Measurements from ENCODE around the gene NTM.

NTM gene

DNA sequence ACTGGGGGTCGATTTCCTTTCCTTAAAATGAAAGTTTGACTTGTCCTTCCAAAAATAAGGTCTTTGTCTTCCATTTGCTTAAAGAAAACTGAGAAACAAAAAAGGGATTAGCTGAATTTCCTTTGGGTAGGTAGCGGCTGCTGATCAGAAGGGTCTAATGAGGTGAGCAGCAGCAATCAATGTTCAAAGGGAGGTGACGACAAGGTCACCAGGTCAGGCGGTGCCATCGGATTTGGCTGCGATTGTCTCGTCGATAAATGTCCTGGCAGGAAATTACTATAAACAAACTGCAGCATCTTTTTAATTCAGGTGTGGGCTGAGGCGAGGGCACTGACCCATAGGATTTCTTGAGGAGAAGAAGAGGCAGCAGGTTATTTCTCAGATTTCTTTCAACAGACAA lies 480.1 kb downstream of the NTM start:
- H3K27me3 ChIP-seq (ENCODE audit: insufficient read depth, poor library complexity, severe bottlenecking), result no peaks in the 10 kb centered on the region
- TF ChIP-seq GABPA (IDR thresholded peaks at IDR 0.05; ENCODE audit: low read depth) (no peak), SPI1 (IDR thresholded peaks at IDR 0.05; ENCODE audit: borderline replicate concordance, low read depth) (no peak), POLR2AphosphoS5 (IDR thresholded peaks at IDR 0.05; ENCODE audit: low read depth) (no peak)
- TF ChIP-seq, protein P1, sequence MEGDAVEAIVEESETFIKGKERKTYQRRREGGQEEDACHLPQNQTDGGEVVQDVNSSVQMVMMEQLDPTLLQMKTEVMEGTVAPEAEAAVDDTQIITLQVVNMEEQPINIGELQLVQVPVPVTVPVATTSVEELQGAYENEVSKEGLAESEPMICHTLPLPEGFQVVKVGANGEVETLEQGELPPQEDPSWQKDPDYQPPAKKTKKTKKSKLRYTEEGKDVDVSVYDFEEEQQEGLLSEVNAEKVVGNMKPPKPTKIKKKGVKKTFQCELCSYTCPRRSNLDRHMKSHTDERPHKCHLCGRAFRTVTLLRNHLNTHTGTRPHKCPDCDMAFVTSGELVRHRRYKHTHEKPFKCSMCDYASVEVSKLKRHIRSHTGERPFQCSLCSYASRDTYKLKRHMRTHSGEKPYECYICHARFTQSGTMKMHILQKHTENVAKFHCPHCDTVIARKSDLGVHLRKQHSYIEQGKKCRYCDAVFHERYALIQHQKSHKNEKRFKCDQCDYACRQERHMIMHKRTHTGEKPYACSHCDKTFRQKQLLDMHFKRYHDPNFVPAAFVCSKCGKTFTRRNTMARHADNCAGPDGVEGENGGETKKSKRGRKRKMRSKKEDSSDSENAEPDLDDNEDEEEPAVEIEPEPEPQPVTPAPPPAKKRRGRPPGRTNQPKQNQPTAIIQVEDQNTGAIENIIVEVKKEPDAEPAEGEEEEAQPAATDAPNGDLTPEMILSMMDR (IDR thresholded peaks at IDR 0.05; ENCODE audit: insufficient read depth, low read length), result no peak
- TF ChIP-seq, protein P2, sequence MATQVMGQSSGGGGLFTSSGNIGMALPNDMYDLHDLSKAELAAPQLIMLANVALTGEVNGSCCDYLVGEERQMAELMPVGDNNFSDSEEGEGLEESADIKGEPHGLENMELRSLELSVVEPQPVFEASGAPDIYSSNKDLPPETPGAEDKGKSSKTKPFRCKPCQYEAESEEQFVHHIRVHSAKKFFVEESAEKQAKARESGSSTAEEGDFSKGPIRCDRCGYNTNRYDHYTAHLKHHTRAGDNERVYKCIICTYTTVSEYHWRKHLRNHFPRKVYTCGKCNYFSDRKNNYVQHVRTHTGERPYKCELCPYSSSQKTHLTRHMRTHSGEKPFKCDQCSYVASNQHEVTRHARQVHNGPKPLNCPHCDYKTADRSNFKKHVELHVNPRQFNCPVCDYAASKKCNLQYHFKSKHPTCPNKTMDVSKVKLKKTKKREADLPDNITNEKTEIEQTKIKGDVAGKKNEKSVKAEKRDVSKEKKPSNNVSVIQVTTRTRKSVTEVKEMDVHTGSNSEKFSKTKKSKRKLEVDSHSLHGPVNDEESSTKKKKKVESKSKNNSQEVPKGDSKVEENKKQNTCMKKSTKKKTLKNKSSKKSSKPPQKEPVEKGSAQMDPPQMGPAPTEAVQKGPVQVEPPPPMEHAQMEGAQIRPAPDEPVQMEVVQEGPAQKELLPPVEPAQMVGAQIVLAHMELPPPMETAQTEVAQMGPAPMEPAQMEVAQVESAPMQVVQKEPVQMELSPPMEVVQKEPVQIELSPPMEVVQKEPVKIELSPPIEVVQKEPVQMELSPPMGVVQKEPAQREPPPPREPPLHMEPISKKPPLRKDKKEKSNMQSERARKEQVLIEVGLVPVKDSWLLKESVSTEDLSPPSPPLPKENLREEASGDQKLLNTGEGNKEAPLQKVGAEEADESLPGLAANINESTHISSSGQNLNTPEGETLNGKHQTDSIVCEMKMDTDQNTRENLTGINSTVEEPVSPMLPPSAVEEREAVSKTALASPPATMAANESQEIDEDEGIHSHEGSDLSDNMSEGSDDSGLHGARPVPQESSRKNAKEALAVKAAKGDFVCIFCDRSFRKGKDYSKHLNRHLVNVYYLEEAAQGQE (IDR thresholded peaks at IDR 0.05; ENCODE audit: insufficient replicate concordance, low read depth), result no peak
- no peak overlapping the region for H3K4me3 ChIP-seq (replicated peaks; ENCODE audit: insufficient read depth, low read length)
- no peak overlapping the region for H3K27ac ChIP-seq (replicated peaks)
- DNase-seq (ENCODE audit: low read depth in 1 of 2, low spot score in 1 of 2), result no peak

DNA sequence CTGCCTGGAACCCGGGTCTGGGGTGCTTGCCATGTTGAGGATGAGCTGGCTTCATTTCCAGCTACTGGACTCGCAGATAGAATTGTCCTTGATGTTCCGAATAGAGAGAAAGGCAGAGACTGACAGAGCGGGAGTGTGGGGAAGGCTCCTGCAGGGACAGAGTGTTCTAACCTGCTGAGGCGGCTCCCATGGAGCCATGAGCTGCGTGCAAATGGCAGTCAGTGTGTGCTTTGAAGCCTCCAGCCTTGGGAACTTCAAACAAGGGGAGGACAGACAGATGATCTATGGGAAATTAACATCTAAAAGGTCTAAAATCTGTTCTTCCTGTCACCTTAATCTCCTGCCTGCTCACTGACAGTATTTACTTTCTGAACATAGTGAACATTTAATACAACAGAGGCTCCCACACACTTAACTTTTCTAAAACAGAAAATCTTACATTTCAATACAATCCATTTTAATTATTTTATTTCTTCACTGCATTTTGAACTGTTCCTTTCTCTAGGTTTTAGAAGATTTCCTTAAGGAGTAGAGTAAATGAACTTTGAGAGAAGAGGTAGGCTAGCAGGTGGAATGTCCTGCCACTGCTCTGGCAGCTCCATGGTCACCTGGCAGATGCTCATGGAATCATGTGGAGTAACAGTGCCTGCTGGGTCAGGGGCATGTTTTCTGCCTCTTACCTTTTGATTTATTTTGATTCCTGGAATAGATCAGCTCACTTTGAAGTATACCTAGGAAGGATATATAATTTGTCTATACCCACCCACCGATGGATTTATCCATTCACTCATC lies 481.7 kb downstream of the NTM start:
- no peak for DNase-seq (ENCODE audit: low read depth in 1 of 2, low spot score in 1 of 2)
- Histone ChIP-seq H3K27ac (replicated peaks) (no peak overlapping the region), H3K4me3 (replicated peaks; ENCODE audit: insufficient read depth, low read length) (no peak overlapping the region), H3K27me3 (ENCODE audit: insufficient read depth, poor library complexity, severe bottlenecking) (no peaks in the 10 kb centered on the region)
- TF ChIP-seq POLR2AphosphoS5 (IDR thresholded peaks at IDR 0.05; ENCODE audit: low read depth) (no peak), SPI1 (IDR thresholded peaks at IDR 0.05; ENCODE audit: borderline replicate concordance, low read depth) (no peak), GABPA (IDR thresholded peaks at IDR 0.05; ENCODE audit: low read depth) (no peak)
- TF ChIP-seq, protein P2 (IDR thresholded peaks at IDR 0.05; ENCODE audit: insufficient replicate concordance, low read depth), result no peak
- TF ChIP-seq, protein P1 (IDR thresholded peaks at IDR 0.05; ENCODE audit: insufficient read depth, low read length), result no peak

DNA sequence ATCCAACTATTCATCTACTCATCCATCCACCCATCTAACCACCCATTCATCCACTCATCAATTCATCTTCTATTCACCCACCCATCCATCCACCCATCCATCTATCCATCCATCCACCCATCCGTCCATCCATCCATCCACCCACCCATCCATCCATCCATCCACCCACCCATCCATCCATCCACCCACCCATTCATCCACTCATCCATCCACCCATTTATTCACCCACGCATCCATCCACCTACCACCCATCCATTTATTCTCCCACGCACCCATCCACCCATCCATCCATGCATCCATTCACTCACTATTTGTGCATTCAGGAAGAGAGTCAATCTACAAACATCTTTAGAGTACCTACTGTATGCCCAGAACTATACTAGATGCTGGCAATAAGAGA lies 482.3 kb downstream of the NTM start:
- H3K27ac ChIP-seq (replicated peaks), result no peak overlapping the region
- TF ChIP-seq, protein P1 (IDR thresholded peaks at IDR 0.05; ENCODE audit: insufficient read depth, low read length), result no peak
- TF ChIP-seq, protein P2 (IDR thresholded peaks at IDR 0.05; ENCODE audit: insufficient replicate concordance, low read depth), result no peak
- TF ChIP-seq SPI1 (IDR thresholded peaks at IDR 0.05; ENCODE audit: borderline replicate concordance, low read depth) (no peak), GABPA (IDR thresholded peaks at IDR 0.05; ENCODE audit: low read depth) (no peak), POLR2AphosphoS5 (IDR thresholded peaks at IDR 0.05; ENCODE audit: low read depth) (no peak)
- no peaks in the 10 kb centered on the region for H3K27me3 ChIP-seq (ENCODE audit: insufficient read depth, poor library complexity, severe bottlenecking)
- no peak for DNase-seq (ENCODE audit: low read depth in 1 of 2, low spot score in 1 of 2)
- no peak overlapping the region for H3K4me3 ChIP-seq (replicated peaks; ENCODE audit: insufficient read depth, low read length)
